Measurements from ENCODE around the gene USP44. TPM values are rescaled to one million over a fixed set of nuclear protein-coding genes. Genes with fewer than 3 reads are reported as not detected.
"Not testable (repeated sequence)": the region's sequence is repeated elsewhere in the genome, so short reads cannot be mapped to it uniquely, and the experiment has no call there.

USP44 gene
- total RNA-seq, 2 donors from 2014 or later, result 1.6 to 2.2 TPM

- not testable (repeated sequence) for H3K9me3 ChIP-seq (ENCODE audit: control insufficient read depth, low read length, poor library complexity, severe bottlenecking); H3K27ac Mint-ChIP-seq; ATAC-seq; H3K4me3 Mint-ChIP-seq; H3K36me3 Mint-ChIP-seq (ENCODE audit: low read depth); DNase-seq; H3K27me3 Mint-ChIP-seq
- H3K4me1 Mint-ChIP-seq, result peaks cover 11% of the 10 kb centered on the region
These were observed 16.8 kb upstream of the USP44 start for GRCh38 chr12:95568045-95568444.

GRCh38 chr12:95557625-95558024 lies 6.3 kb upstream of the USP44 start:
- Mint-ChIP-seq H3K27ac (no peak overlapping the region), H3K4me3 (no peak overlapping the region), H3K4me1 (peaks cover 6% of the 10 kb centered on the region), H3K27me3 (peaks cover 16% of the 10 kb centered on the region), H3K36me3 (ENCODE audit: low read depth) (peaks cover 5% of the 10 kb centered on the region)
- DNase-seq (no peak), ATAC-seq (no peak)
- no peaks in the 10 kb centered on the region for H3K9me3 ChIP-seq (ENCODE audit: control insufficient read depth, low read length, poor library complexity, severe bottlenecking)

DNA sequence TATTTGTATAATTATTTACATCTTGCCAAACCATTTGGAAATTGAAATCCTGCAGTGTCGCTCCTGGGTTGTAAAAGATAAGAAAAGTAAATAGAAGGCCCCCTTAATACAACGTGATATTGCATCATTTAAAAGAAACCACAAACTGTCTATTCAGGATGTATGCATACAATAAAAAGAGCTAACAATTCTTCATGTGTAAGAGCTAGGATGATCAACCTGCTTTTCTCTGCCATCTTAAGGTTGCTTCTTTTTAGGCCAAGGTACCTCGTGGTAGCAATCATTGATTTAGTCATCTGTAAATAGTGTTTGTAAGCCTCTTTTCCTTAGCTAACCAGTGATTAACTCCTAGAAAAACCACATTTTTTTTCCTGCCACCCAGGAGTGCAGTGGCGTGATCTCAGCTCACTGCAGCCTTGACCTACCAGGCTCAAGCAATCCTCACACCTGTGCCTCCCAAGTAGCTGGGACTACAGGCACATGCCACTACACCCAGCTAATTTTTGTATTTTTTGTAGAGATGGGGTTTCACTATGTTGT lies 3.3 kb upstream of the USP44 start:
- Mint-ChIP-seq H3K27ac (no peak overlapping the region), H3K27me3 (peaks cover 4% of the 10 kb centered on the region), H3K36me3 (ENCODE audit: low read depth) (no peaks in the 10 kb centered on the region), H3K4me3 (no peak overlapping the region), H3K4me1 (peaks cover 11% of the 10 kb centered on the region)
- no peaks in the 10 kb centered on the region for H3K9me3 ChIP-seq (ENCODE audit: control insufficient read depth, low read length, poor library complexity, severe bottlenecking)
- DNase-seq (no peak), ATAC-seq (no peak)

DNA sequence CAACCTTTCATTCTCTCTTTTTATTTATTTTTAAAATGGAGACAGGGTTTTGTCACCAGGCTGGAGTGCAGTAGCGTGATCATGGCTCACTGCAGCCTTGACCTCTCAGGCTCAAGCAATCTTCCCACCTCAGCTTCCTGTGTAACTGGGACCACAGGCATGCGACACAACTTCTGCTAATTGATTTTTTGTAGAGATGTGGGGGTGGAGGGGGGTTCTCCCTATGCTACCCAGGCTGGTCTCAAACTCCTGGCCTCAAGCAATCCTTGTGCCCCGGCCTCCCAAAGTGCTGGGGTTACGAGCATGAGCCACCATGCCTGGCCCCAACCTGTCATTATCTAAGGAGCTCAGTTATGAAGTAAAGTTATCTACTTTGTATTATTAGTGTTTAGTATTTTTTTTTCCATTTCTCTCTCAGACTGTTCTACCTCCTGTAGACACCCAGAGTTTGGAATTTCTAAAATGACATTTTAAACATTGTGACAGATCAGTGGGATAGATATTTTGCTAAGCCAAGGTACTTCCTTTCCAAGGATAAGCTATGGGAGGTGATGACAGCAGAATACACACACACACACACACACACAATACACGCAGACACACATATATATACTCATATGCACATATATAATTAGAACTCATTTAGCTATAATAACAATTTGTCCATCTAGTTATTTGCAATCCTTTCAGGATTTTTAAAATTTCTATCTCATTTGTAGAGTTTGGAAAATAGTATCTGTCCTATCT lies 2.1 kb upstream of the USP44 start:
- Mint-ChIP-seq H3K27me3 (no peaks in the 10 kb centered on the region), H3K27ac (no peak overlapping the region), H3K4me1 (peaks cover 7% of the 10 kb centered on the region), H3K4me3 (no peak overlapping the region), H3K36me3 (ENCODE audit: low read depth) (no peaks in the 10 kb centered on the region)
- DNase-seq (no peak), ATAC-seq (no peak)
- no peaks in the 10 kb centered on the region for H3K9me3 ChIP-seq (ENCODE audit: control insufficient read depth, low read length, poor library complexity, severe bottlenecking)

DNA sequence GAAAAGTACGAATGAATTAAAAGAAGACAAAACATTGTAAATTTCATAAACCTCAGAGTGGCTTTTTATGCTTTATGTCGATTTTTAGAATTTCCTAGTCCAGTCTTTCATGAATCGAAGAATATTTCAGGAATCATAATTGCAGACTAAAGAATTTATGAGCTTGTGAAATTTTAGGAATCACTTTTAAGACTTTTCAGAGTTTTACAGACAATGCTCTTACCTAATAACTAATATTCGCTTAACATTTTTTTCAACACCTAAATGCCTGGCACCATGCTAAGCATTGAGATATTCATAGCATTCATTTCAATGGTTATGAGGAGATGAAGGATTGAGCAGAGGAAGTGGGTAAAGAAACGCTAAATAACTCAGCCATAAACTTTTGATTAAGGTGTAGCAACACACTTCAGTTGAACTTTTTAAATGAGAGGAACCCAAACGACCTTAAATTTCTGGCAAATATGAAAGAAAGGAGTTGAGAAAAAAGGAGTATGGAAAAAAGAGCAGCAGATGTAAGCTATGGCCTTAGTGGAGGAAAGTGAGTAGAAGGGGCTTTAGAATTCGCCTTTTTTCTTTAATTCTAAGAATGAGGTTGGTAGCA lies 739 bp upstream of the USP44 start:
- no peak overlapping the region for H3K27ac Mint-ChIP-seq
- H3K27me3 Mint-ChIP-seq, result peaks cover 7% of the 10 kb centered on the region
- no peaks in the 10 kb centered on the region for H3K36me3 Mint-ChIP-seq (ENCODE audit: low read depth)
- ATAC-seq (no peak), DNase-seq (no peak)
- no peaks in the 10 kb centered on the region for H3K9me3 ChIP-seq (ENCODE audit: control insufficient read depth, low read length, poor library complexity, severe bottlenecking)
- H3K4me3 Mint-ChIP-seq, result peak overlapping the region; percentile 61
- H3K4me1 Mint-ChIP-seq, result peaks cover 17% of the 10 kb centered on the region

GRCh38 chr12:95549392-95550084 lies 1.7 kb downstream of the USP44 start:
- peaks cover 22% of the 10 kb centered on the region for H3K4me1 Mint-ChIP-seq

DNA sequence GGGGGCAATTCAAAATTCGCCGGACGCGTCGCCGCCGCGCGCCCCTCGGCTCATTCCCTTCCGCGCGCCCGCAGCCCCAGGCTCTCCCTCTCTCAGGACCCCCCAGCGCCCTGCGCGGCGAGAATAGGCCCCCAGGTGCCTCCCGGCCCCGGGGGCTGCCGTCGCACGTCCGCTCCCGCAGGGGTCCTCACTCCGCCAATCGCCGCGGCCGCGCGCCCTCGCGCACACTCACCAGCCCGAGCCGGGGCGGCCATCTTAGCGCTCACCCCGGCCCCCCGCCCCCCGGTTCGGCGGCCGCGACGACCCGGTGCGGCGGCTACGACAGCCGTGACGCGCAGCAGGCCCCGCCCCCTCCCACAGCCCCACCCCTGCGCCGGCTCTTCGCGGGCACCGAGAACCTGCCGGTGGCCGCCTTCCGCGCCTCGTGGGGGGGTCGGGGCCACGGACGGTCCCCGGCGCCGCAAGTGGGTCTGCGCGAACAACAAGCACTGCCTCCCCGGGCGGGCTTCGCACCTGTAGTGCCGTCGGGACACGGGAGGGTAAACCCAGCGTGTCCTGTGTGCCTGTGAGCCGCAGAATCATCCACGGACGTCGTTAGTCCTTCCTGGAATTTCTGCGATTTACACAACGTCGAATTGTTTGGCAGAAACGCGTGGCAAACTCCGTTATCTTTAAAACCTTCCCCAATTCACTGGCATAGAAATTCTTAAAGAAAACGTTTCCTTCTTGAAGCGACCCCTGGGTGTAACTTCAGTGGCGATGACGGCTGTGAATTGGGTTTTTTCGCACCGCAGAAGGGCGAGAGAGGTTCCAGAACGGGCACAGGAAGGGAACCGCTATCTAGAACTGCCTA lies 2.5 kb downstream of the USP44 start:
- H3K4me1 Mint-ChIP-seq, result peaks cover 22% of the 10 kb centered on the region

More at GRCh38 chr12:95549392-95550084, 1.7 kb downstream of the USP44 start:
- peaks cover 18% of the 10 kb centered on the region for H3K27me3 Mint-ChIP-seq
- DNase-seq (no peak), ATAC-seq (no peak)
- peak overlapping the region; percentile 90 for H3K4me3 Mint-ChIP-seq
- H3K27ac Mint-ChIP-seq, result peak overlapping the region; percentile 68
- no peaks in the 10 kb centered on the region for H3K9me3 ChIP-seq (ENCODE audit: control insufficient read depth, low read length, poor library complexity, severe bottlenecking)
- no peaks in the 10 kb centered on the region for H3K36me3 Mint-ChIP-seq (ENCODE audit: low read depth)

DNA sequence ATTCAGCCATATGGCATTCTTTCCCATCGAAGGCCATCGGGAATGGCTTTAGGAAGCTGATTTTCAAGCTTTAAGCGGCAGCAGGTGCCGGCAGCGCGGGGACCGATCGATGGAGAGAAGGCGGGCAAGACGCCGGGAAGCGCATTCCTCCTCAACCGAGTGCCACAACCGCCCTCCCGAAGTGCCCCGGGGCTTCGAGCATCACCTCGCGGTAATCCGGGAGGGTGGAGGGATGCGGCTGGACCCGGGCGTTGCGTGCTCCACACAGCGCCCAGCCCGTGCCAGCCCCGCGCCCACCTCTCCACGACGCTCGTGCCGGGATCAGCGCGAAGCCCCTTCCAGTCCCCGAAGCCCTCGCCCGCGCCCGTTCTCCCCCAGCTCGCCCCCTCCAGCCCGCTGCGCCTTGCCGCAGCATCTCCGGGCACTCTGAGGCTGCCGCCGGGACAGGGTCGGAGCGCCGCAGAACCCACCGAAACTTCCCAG lies 3.2 kb downstream of the USP44 start:
- DNase-seq (peak in 2 of 3 donors; percentile 4 to 13), ATAC-seq (peak; percentile 40)
- Mint-ChIP-seq H3K4me1 (peaks cover 20% of the 10 kb centered on the region), H3K27me3 (peaks cover 18% of the 10 kb centered on the region), H3K27ac (peak overlapping the region; percentile 71), H3K36me3 (ENCODE audit: low read depth) (no peaks in the 10 kb centered on the region), H3K4me3 (peak overlapping the region; percentile 90)
- H3K9me3 ChIP-seq (ENCODE audit: control insufficient read depth, low read length, poor library complexity, severe bottlenecking), result no peaks in the 10 kb centered on the region

More for the DNA sequence above, 2.5 kb downstream of the USP44 start:
- Mint-ChIP-seq H3K27me3 (peaks cover 18% of the 10 kb centered on the region), H3K4me3 (peak overlapping the region; percentile 90), H3K36me3 (ENCODE audit: low read depth) (no peaks in the 10 kb centered on the region), H3K27ac (peak overlapping the region; percentile 68)
- DNase-seq (peak; percentile 55 to 69 (median 66)), ATAC-seq (peak; percentile 91)
- H3K9me3 ChIP-seq (ENCODE audit: control insufficient read depth, low read length, poor library complexity, severe bottlenecking), result no peaks in the 10 kb centered on the region

DNA sequence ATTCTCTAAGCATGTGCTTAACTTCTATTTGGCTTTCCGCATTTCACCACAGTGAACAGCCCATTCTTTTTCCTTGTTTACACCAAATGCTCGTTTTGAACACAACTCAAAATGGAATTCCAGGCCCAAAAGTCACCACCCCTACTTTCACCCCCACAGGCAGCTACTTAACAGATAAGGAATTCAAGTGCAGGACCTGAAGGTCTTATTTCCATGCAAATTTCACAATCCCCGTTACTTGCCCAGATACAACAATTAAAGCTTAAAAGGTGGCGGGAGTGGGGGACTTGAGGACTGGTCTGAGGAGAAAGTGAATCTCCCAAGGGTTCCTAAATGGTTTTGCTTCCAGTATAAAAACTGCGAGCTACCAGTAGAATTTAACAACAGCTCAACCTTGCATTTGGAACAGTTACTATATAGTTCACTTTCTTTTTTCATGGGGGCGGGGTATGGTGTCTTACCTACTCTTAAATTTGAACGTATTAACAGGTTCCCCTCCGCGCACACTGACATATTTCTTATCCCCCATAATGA lies 3.7 kb downstream of the USP44 start:
- ATAC-seq, result peak; percentile 23
- Mint-ChIP-seq H3K36me3 (ENCODE audit: low read depth) (no peaks in the 10 kb centered on the region), H3K27ac (peak overlapping the region; percentile 71), H3K4me3 (peak overlapping the region; percentile 90), H3K4me1 (peaks cover 20% of the 10 kb centered on the region), H3K27me3 (peaks cover 18% of the 10 kb centered on the region)
- H3K9me3 ChIP-seq (ENCODE audit: control insufficient read depth, low read length, poor library complexity, severe bottlenecking), result no peaks in the 10 kb centered on the region
- DNase-seq, result no peak

- H3K27me3 Mint-ChIP-seq, result peaks cover 18% of the 10 kb centered on the region
- no peaks in the 10 kb centered on the region for H3K9me3 ChIP-seq (ENCODE audit: control insufficient read depth, low read length, poor library complexity, severe bottlenecking)
- no peak overlapping the region for H3K4me3 Mint-ChIP-seq
- DNase-seq (no peak), ATAC-seq (no peak)
- H3K36me3 Mint-ChIP-seq (ENCODE audit: low read depth), result no peaks in the 10 kb centered on the region
- no peak overlapping the region for H3K27ac Mint-ChIP-seq
- peaks cover 16% of the 10 kb centered on the region for H3K4me1 Mint-ChIP-seq
These were observed 4.8 kb downstream of the USP44 start for GRCh38 chr12:95546491-95546813.

DNA sequence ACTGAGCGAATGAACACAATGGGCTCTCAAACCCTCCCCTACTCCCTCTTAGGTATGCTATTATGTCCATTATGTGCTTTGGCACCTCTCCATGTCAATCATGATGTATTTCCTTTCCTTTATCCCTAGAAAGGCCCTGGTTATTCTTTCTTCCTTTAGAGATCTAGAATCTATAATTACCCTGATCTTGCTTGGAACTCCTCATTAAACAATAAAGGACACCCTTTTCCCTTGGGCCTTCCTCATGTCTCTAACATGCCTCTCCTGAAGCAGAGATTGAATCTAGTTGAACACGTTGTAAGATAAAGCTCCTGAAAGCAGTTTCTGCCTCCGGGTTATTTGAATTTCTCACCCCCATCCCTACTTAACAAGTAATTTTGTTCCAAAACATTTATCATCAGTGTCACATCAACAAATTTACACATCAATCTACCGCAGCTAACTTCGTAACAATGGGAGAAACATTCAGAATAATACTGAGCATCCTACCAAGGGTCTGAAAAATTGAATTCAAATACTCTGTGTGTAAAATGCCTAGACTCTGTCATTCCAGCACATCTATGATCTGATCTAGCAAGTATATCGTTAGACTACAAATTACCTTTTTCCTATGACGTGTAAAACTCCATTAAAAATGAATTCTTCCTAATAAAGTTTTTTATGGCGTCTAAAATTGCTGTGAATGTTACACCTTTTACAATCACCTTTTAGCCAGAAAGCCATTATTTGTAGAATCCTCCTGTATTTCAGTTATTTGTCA lies 5.4 kb downstream of the USP44 start:
- Mint-ChIP-seq H3K27me3 (peaks cover 18% of the 10 kb centered on the region), H3K36me3 (ENCODE audit: low read depth) (no peaks in the 10 kb centered on the region), H3K4me3 (no peak overlapping the region), H3K4me1 (peaks cover 16% of the 10 kb centered on the region), H3K27ac (no peak overlapping the region)
- ATAC-seq (no peak), DNase-seq (no peak)
- no peaks in the 10 kb centered on the region for H3K9me3 ChIP-seq (ENCODE audit: control insufficient read depth, low read length, poor library complexity, severe bottlenecking)

DNA sequence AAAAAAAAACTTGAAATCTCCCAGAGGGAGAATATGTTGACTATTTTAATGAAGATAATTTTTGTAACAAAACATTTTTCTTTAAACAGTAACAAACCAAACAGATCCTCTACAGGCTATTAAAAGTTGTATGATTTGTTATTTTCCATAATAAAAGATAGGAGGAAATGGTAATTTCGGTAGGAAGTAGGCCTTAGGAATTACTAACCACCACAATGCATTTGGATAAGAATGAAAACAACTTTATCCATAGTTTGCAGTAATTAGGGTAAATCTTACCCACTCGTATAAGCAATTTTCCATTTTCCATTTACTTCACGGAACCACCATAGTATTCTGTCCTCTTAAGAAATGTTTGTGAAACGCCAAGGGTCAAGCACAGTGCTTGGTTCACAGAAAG lies 6.0 kb downstream of the USP44 start:
- ATAC-seq (no peak), DNase-seq (no peak)
- Mint-ChIP-seq H3K36me3 (ENCODE audit: low read depth) (no peaks in the 10 kb centered on the region), H3K27ac (peak overlapping the region; percentile 8), H3K4me1 (peaks cover 15% of the 10 kb centered on the region), H3K27me3 (peaks cover 18% of the 10 kb centered on the region), H3K4me3 (no peak overlapping the region)
- H3K9me3 ChIP-seq (ENCODE audit: control insufficient read depth, low read length, poor library complexity, severe bottlenecking), result no peaks in the 10 kb centered on the region
